HL-60 (cell line): ENCODE data around the gene MAP3K13.

Experiments
- CTCF ChIP-seq: IDR thresholded peaks from one replicate; pipeline ENCODE4 v1.5.1; 2011; ENCODE audit warnings: low read length, control low read depth, inconsistent platforms; ENCODE audit not compliant: insufficient read depth
- GABPA ChIP-seq: IDR thresholded peaks from 2 replicates; pipeline ENCODE4 v1.6.1; 2012; ENCODE audit warnings: low read depth
- POLR2AphosphoS5 ChIP-seq: IDR thresholded peaks from 2 replicates; pipeline ENCODE4 v1.6.1; 2012; ENCODE audit warnings: low read depth

GRCh38 chr3:185337231-185337816 is 25.6 kb upstream of the MAP3K13 start:
- TF ChIP-seq CTCF, result no peak
- no peak for TF ChIP-seq POLR2AphosphoS5
- no peak for TF ChIP-seq GABPA
